IMR-90 (cell line): Measurements from ENCODE around the gene ADGRL3. TPM values are rescaled to one million over a fixed set of nuclear protein-coding genes. Genes with fewer than 3 reads are reported as not detected.

Experiments used
- ATAC-seq: fragments of 200-7000 bp; cut with Tn5 transposase; 2 replicates; pipeline ENCODE4 v1.9.1; 2020; ENCODE audit warnings: low read depth, mild to moderate bottlenecking, moderate library complexity
- BruUV-seq: library from RNA; stranded (reverse); fragments of 400-500 nt; replicated peaks from 2 replicates; lab custom pipeline; 2021; lab: Mats Ljungman, UMichigan
- CTCF ChIA-PET: fragments of 300-600 bp; formaldehyde crosslinking; extraction: SDS; loops from one replicate; lab custom pipeline; 2021; ENCODE audit warnings: antibody characterized with exemption; lab: Yijun Ruan, JAX
- POLR2A ChIA-PET: fragments of 300-600 bp; sonication (Branson Sonifier 250); formaldehyde crosslinking; loops from one replicate; lab custom pipeline; 2022; ENCODE audit warnings: antibody characterized with exemption; ENCODE audit not compliant: unreplicated experiment; lab: Charles Lee
- DNase-seq: peaks from one replicate; pipeline ENCODE4 v3.0.0; 2013
- H2AFZ ChIP-seq: replicated peaks from 2 replicates; pipeline ENCODE3; 2013; ENCODE audit warnings: low read length, mild to moderate bottlenecking; ENCODE audit not compliant: poor library complexity
- H2AK5ac ChIP-seq: 2 replicates; pipeline ENCODE4 v1.6.1; 2013; ENCODE audit warnings: low read depth, low read length, inconsistent platforms
- H2AK9ac ChIP-seq: replicated peaks from 2 replicates; pipeline ENCODE3; 2013; ENCODE audit warnings: mild to moderate bottlenecking, low read depth, low read length, moderate library complexity; ENCODE audit not compliant: poor library complexity
- H2BK120ac ChIP-seq: 2 replicates; pipeline ENCODE4 v1.6.1; 2013; ENCODE audit warnings: low read depth, low read length, inconsistent platforms
- H2BK15ac ChIP-seq: 3 replicates; pipeline ENCODE4 v1.6.1; 2013; ENCODE audit warnings: low read depth, low read length, inconsistent platforms
- H2BK20ac ChIP-seq: 2 replicates; pipeline ENCODE4 v1.6.1; 2013; ENCODE audit warnings: low read depth, mild to moderate bottlenecking, inconsistent platforms, low read length, moderate library complexity
- H2BK5ac ChIP-seq: 2 replicates; pipeline ENCODE4 v1.6.1; 2013; ENCODE audit warnings: mild to moderate bottlenecking, low read depth, low read length, inconsistent platforms; ENCODE audit not compliant: poor library complexity, severe bottlenecking
- H3K14ac ChIP-seq: replicated peaks from 2 replicates; pipeline ENCODE4 v1.6.1; 2013; ENCODE audit warnings: low read depth, low read length, inconsistent platforms
- H3K18ac ChIP-seq: 2 replicates; pipeline ENCODE4 v1.6.1; 2013; ENCODE audit warnings: low read depth, low read length, control low read depth
- H3K23ac ChIP-seq: 2 replicates; pipeline ENCODE4 v1.6.1; 2013; ENCODE audit warnings: low read depth, low read length, inconsistent platforms
- H3K27ac ChIP-seq: 2 replicates; pipeline ENCODE4 v1.5.1; 2013; ENCODE audit warnings: mild to moderate bottlenecking, control low read depth, low read length; ENCODE audit not compliant: insufficient read depth
- H3K27me3 ChIP-seq: 2 replicates; pipeline ENCODE4 v1.6.1; 2013; ENCODE audit warnings: low read length; ENCODE audit not compliant: control insufficient read depth, insufficient read depth
- H3K36me3 ChIP-seq: 2 replicates; pipeline ENCODE4 v1.6.1; 2013; ENCODE audit warnings: low read length, mixed read lengths; ENCODE audit not compliant: control insufficient read depth, insufficient read depth
- H3K4ac ChIP-seq: 2 replicates; pipeline ENCODE4 v1.6.1; 2013; ENCODE audit warnings: low read depth, low read length, inconsistent platforms
- H3K4me1 ChIP-seq: 2 replicates; pipeline ENCODE4 v1.6.1; 2013; ENCODE audit warnings: low read length, mixed read lengths; ENCODE audit not compliant: control insufficient read depth, insufficient read depth
- H3K4me2 ChIP-seq: 2 replicates; pipeline ENCODE4 v1.6.1; 2013; ENCODE audit warnings: low read depth, mild to moderate bottlenecking, control low read depth, low read length, moderate library complexity
- H3K4me3 ChIP-seq: 2 replicates; pipeline ENCODE4 v1.5.1; 2013; ENCODE audit warnings: low read depth, mild to moderate bottlenecking, control low read depth, low read length, moderate library complexity; ENCODE audit not compliant: insufficient read depth
- H3K56ac ChIP-seq: 2 replicates; pipeline ENCODE4 v1.6.1; 2013; ENCODE audit warnings: low read length, inconsistent platforms; ENCODE audit not compliant: insufficient read depth; ENCODE audit errors: extremely low read depth
- H3K79me1 ChIP-seq, 2 experiments: 2 replicates each; pipeline ENCODE4 v1.6.1; 2013; ENCODE audit warnings: low read length in 2 of 2, inconsistent platforms in 1 of 2, low read depth in 1 of 2
- H3K9ac ChIP-seq: 2 replicates; pipeline ENCODE4 v1.6.1; 2013; ENCODE audit warnings: low read depth, low read length, control low read depth
- H3K9me1 ChIP-seq: 2 replicates; pipeline ENCODE4 v1.6.1; 2013; ENCODE audit warnings: low read length, inconsistent platforms; ENCODE audit not compliant: insufficient read depth
- H3K9me3 ChIP-seq: 2 replicates; pipeline ENCODE4 v1.6.1; 2013; ENCODE audit warnings: low read length; ENCODE audit not compliant: control insufficient read depth, insufficient read depth
- H4K20me1 ChIP-seq: 2 replicates; pipeline ENCODE4 v1.6.1; 2013; ENCODE audit warnings: low read length, inconsistent platforms; ENCODE audit not compliant: insufficient read depth
- H4K5ac ChIP-seq: 2 replicates; pipeline ENCODE4 v1.6.1; 2013; ENCODE audit warnings: mild to moderate bottlenecking, low read depth, low read length, control low read depth
- H4K8ac ChIP-seq, 2 experiments: 2 replicates each; pipeline ENCODE4 v1.6.1; 2013; ENCODE audit warnings: low read depth in 2 of 2, low read length in 2 of 2, control low read depth in 1 of 2, inconsistent platforms in 1 of 2
- H4K91ac ChIP-seq: 2 replicates; pipeline ENCODE4 v1.6.1; 2013; ENCODE audit warnings: low read depth, low read length, inconsistent platforms; ENCODE audit not compliant: insufficient read depth
- CHD1 ChIP-seq: IDR thresholded peaks from 2 replicates; pipeline ENCODE4 v1.6.1; 2012; ENCODE audit warnings: low read depth, low read length, improper control_type of control experiment
- FOS ChIP-seq: fragments of 150-350 bp; IDR thresholded peaks from 2 replicates; pipeline ENCODE4 v1.6.1; 2016; ENCODE audit warnings: low read depth, low read length
- MAZ ChIP-seq: IDR thresholded peaks from 2 replicates; pipeline ENCODE4 v1.6.1; 2012; ENCODE audit warnings: low read depth, mild to moderate bottlenecking, low read length, improper control_type of control experiment, moderate library complexity, borderline replicate concordance
- MXI1 ChIP-seq: IDR thresholded peaks from 2 replicates; pipeline ENCODE4 v1.6.1; 2012; ENCODE audit warnings: low read depth, mild to moderate bottlenecking, low read length, moderate library complexity, borderline replicate concordance
- POLR2A ChIP-seq: IDR thresholded peaks from 2 replicates; pipeline ENCODE4 v1.6.1; 2012; ENCODE audit warnings: mild to moderate bottlenecking, low read depth, low read length
- RCOR1 ChIP-seq: IDR thresholded peaks from 2 replicates; pipeline ENCODE4 v1.6.1; 2012; ENCODE audit warnings: mild to moderate bottlenecking, low read length, improper control_type of control experiment; ENCODE audit not compliant: insufficient replicate concordance
- WGBS, 2 experiments: methylation state at CpG; one replicate each; pipeline versions ENCODE4 v1.1.5 to v1.1.7; 2013; ENCODE audit warnings: missing lambda C conversion rate in 2 of 2; ENCODE audit not compliant: insufficient read length in 1 of 2; ENCODE audit errors: extremely low coverage in 2 of 2; 5-methylcytosine and 5-hydroxymethylcytosine counted together
- dilution Hi-C: fragments of 300-500 bp; cut with HindIII; formaldehyde crosslinking; loops from one replicate; pipeline ENCODE4 v1.14.3; 2018; ENCODE audit warnings: low sequenced_read_pairs; ENCODE audit not compliant: unreplicated experiment
- in situ Hi-C: fragments of 300-500 bp; cut with MboI; formaldehyde crosslinking; loops from 3 replicates; pipeline ENCODE4 v1.14.3; 2019; ENCODE audit warnings: low sequenced_read_pairs, inconsistent platforms, mixed read lengths
- intact Hi-C: fragments of 100-400 bp; cut with micrococcal nuclease; formaldehyde crosslinking; loops from 2 replicates; pipeline ENCODE4 v1.10.0; 2022
- polyA plus RNA-seq, 3 experiments: library from polyadenylated mRNA; depleted of rRNA; stranded (reverse); fragments of >200 nt; gene quantifications; 2 replicates each; pipeline ENCODE4 v1.2.3, GENCODE V29; 2012; ENCODE audit warnings: low replicate concordance in 1 of 3
- total RNA-seq: library from RNA; depleted of rRNA; stranded (reverse); fragments of >200 nt; gene quantifications from 2 replicates; pipeline ENCODE4 v1.2.3, GENCODE V29; 2012

The ADGRL3 gene
- total and polyA plus RNA-seq, 2 of the 4 experiments (the other 2 are of a cell fraction): 0.46 to 2.5 TPM

DNA sequence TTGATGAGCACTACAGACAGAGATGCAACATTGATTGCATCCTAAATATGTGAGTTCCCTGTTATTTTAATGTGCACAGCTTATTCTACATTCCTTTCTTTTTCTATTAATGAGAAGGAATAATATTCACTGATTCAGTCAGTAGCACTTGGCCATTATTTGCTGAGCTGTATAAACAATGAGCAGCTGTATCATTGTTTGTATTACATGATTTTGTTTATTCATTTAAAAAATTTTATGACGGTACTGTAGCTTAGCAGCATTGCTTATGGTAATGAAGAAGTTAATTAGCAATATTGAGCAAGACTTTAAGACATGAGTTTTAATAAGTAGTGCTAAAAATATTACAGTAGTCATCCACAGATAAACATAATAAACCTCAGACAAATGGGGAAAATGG is 582.0 kb downstream of the ADGRL3 start:
- no peak overlapping the region for H2BK5ac ChIP-seq

More for the DNA sequence above, 582.0 kb downstream of the ADGRL3 start:
- intact Hi-C loops: no loop called here
- Histone ChIP-seq H3K14ac (no peak overlapping the region), H3K36me3 (no peaks in the 10 kb centered on the region), H2BK20ac (no peak overlapping the region), H3K9me1 (no peaks in the 10 kb centered on the region), H2BK120ac (no peak overlapping the region), H3K4me3 (no peak overlapping the region), H3K4ac (no peak overlapping the region), H4K91ac (no peak overlapping the region), H3K23ac (no peak overlapping the region), H3K4me1 (no peaks in the 10 kb centered on the region), H2AFZ (no peak overlapping the region), H3K27me3 (no peaks in the 10 kb centered on the region), H3K9ac (no peak overlapping the region), H4K8ac (no peak overlapping the region), H4K5ac (no peak overlapping the region), H3K79me1 (no peaks in the 10 kb centered on the region), H4K20me1 (no peaks in the 10 kb centered on the region), H3K56ac (no peak overlapping the region), H3K9me3 (no peaks in the 10 kb centered on the region), H2AK9ac (no peak overlapping the region), H3K27ac (no peak overlapping the region), H3K4me2 (no peak overlapping the region), H2BK15ac (no peak overlapping the region), H3K18ac (no peak overlapping the region), H2AK5ac (no peak overlapping the region)
- POLR2A ChIA-PET: no interaction called here
- in situ Hi-C loops: no loop called here
- DNase-seq (no peak), ATAC-seq (no peak)
- CTCF ChIA-PET: no interaction called here
- WGBS, 2 experiments: no CpG with 5 or more reads among the region's 1 CpG
- no peak for TF ChIP-seq CHD1
- TF ChIP-seq RCOR1: no peak
- TF ChIP-seq MXI1: no peak
- no peak for TF ChIP-seq MAZ
- no peak for TF ChIP-seq FOS
- no peak for TF ChIP-seq POLR2A
- BruUV-seq: no TSS peak
- dilution Hi-C loops: no loop called here
